Cerebellar cortex (tissue), 1 donor: ENCODE measurements around the gene MORN4.
A peak's percentile ranks its signal among the peaks of the same experiment; 100 is the strongest.
"Not testable (repeated sequence)": the region's sequence is repeated elsewhere in the genome, so short reads cannot be mapped to it uniquely, and the experiment has no call there.

Experiments
- DNase-seq: peaks from one replicate; pipeline ENCODE4 v3.0.0-alpha.2; 2015; ENCODE audit warnings: low spot score

Gene MORN4

DNA sequence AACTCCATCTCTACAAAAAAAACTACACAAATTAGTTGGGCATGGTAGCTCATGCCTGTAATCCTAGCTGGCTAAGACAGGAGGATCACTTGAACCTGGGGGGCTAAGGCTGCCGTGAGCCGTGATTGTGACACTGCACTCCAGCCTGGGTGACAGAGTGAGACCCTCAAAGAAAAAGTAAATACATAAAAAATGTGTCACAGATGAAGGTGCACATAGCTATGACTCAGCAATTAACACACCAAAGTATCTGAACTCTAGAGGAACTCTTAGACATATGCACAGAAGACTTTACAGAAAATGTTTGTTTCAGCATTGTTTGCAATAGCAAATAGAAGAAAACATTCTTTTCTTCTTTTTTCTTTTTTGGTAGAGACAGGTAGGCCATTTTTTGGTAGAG, 35.5 kb downstream of the MORN4 start:
- DNase-seq, result no peak

- DNase-seq, result no peak
Measured at GRCh38 chr10:97596101-97597082, 36.9 kb downstream of the MORN4 start.

- DNase-seq, result no peak
Measured at GRCh38 chr10:97593421-97593820, 39.9 kb downstream of the MORN4 start.

DNA sequence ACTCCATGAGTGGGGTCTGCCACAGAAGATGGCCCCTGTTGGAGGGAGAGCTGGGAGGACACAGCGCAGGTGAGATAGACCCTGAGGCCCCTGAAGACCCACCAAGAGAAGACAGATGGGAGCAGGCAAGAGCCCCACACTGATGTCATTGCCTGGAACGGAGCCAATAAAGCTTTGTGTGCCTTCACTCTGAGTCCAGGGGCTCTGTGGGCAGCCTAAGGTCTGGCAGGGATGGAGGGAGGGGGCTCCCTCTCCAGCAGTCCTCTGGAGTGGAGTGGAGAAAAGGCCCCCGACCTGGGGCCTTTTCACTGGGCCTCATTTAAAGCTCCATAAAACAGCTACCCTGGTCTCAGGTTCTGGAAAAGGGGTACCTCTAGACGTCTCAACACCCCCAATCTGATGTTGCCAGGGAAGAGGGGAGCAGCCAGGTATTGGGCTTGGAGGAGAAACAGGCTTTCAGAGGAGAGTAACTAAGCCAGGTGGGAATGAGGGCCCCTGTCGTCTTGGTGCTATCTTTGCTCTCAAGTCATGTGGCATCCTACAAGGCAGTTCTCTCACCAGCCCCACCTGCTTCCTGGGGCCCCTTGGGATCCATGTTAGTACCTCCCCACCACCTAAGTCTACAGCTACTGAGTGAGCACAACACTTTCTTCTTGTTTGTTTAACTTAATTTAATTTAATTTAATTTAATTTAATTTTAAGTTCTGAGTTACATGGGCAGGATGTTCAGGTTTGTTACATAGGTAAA, 42.4 kb downstream of the MORN4 start:
- DNase-seq, result no peak

DNA sequence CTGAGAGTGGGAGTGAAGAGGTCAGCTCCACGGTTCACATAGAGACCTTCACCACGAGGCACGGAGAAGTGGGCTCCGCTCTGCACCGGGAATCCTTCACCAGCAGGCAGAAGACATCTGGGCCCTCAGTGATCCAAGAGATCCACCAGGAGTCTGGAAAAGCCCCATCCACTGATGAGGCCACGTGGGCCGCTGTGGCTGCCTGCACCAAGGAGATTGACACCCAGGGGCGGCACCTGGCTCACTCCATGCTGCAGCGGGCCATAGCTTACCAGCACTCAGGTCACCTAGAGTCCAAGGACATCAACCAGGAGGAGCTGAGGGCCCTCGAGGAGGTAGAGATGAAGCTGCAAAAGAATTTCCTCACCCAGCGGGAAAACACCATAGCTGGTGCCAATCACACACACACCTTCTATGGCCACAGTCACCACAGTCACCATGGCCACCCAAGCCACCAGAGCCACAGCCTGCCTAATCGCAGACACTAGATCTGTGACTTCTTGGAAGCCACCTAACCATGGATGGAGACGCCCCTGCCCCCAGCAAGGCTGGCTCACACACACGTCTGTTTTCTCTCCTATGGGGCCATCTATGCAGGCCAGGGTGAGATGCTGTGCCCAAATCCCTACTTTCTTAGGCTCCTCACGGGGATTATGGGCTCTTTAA, 43.1 kb downstream of the MORN4 start:
- DNase-seq, result no peak

DNA sequence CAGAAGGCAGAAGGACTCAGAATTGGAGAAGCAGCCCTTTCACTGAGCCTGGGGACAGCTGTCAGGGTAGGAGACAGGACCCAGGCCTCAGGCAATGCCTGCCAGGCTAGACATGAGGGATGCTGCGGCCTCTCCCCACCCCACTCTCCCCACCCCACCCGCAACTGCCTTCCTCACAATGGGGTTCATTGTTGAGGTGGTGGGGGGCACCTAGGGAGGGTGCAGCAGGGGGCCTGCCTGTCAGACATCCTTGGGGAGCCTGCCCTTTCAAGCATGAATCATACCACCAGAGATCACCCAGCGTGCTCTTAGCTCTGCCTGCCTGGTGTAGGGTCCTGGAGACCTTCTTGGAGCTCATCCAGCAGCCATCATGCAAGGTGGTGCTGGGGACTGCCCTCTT, 43.8 kb downstream of the MORN4 start, which contains the start of gene C10orf62:
Gene C10orf62, plus strand, starts transcription at position 243 of the 400 bp plus-strand sequence. CDS start 177 bp downstream, outside the sequence.
- DNase-seq, result no peak

GRCh38 chr10:97587183-97587582, 46.1 kb downstream of the MORN4 start:
- DNase-seq, result no peak

- DNase-seq, result no peak
Measured at GRCh38 chr10:97585439-97585811, 47.9 kb downstream of the MORN4 start.

GRCh38 chr10:97584798-97585438, 48.4 kb downstream of the MORN4 start:
- no peak for DNase-seq

- DNase-seq, result peak; percentile 100
Measured at GRCh38 chr10:97584060-97584797, 49.1 kb downstream of the MORN4 start, which contains the start of gene HOGA1. Gene HOGA1, plus strand, starts transcription at chr10:97584389. Its CDS starts 315 bp downstream, at chr10:97584704.

DNA sequence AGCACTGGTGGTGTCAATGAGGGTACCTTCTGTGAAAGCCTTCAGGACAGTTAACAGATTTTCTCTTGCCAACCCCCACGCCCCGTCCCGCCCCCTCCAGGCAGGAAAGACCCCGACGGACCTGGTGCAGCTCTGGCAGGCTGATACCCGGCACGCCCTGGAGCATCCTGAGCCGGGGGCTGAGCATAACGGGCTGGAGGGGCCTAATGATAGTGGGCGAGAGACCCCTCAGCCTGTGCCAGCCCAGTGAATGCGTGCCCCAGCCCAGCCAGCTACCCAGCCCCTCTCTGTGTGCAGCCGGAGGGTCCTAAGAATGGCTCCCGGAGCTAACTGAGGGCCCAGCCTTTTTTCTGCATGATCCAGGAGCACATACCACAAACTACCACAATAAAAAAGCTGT, 49.8 kb downstream of the MORN4 start:
- DNase-seq, result no peak

GRCh38 chr10:97582169-97582568, 51.1 kb downstream of the MORN4 start:
- DNase-seq, result no peak

- peak; percentile 52 for DNase-seq
Measured at GRCh38 chr10:97580421-97581367, 52.6 kb downstream of the MORN4 start.

GRCh38 chr10:97578171-97578844, 55.0 kb downstream of the MORN4 start:
- no peak for DNase-seq

- DNase-seq, result no peak
Measured at GRCh38 chr10:97577701-97578100, 55.6 kb downstream of the MORN4 start.

DNA sequence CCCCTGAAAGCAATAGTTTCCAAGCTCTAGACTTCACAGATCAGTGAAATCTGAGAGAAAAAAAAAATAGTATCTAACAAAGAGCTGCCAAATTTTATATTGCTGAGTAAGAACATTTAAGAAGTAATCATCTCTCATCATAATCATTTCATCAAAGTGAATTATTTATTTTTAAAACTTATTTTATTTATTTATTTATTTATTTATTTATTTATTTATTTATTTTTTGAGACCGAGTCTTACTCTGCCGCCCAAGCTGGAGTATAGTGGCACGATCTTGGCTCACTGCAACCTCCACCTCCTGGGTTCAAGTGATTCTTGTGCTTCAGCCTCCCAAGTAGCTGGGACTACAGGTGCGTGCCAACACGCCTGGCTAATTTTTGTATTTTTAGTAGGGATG, 56.8 kb downstream of the MORN4 start:
- not testable (repeated sequence) for DNase-seq

DNA sequence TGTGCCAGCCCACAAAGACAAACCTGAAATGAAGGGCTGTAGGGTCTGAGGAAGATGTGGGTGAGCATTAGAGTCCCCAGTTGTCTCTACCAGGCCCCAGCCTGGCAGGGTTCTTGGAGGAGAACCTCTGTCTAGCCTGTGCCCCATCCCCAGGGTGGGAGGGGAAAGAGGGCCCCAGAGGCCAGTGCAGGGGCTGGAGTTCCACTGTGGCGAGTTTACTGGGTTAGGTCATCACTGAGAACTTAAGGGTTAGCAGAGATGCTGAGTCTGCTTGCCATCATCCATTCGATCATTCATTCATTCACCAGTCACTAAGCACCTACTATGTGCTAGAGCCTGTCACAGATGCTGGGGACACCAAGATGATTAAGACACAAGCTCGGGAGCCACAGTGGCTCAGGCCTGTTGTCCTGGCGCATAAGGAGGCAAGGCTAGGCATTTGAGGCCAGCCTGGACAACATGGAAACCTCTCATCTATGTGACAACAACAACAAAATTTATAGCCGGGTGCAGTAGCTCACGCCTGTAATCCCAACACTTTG, 58.1 kb downstream of the MORN4 start:
- DNase-seq, result no peak

DNA sequence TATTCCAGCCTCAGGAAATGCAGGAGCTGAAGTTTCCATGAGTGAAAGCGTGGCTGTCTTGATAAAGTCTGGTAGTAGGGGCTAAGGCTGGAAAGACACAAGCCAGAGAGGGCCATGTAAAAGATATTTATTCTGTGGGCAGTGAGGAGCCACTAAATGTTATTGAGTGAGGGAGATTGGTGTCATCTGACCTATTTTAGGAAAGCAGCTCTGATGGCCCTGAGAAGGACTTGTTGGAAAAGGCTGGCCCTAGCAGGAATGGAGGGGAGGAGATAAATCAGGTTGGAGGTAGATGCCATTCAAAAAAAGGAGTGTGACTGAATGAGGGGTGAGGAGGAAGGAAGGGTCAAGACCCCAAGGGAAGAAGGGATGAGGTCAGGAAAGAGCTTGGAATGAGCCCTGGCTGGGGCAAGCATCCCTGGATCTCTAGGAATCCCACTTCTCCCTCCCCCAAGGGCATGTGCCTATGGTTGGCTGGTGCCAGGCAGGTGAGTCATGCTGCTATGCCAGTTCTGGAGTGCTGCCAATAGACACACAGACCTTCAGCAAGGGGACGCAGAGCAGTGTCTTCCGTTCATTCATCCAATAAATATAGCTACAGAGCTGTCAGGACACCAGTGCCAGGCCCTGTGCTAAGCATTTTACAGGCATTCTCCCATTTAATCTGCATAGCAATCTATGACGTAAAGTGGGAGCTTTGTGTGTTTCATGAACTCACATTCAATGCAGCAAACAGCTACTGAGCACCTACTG, 58.8 kb downstream of the MORN4 start:
- DNase-seq, result peak; percentile 94
